ENCODE measurements around the gene DNAH11.
"Not testable (repeated sequence)": the region's sequence is repeated elsewhere in the genome, so short reads cannot be mapped to it uniquely, and the experiment has no call there.

DNAH11 gene

DNA sequence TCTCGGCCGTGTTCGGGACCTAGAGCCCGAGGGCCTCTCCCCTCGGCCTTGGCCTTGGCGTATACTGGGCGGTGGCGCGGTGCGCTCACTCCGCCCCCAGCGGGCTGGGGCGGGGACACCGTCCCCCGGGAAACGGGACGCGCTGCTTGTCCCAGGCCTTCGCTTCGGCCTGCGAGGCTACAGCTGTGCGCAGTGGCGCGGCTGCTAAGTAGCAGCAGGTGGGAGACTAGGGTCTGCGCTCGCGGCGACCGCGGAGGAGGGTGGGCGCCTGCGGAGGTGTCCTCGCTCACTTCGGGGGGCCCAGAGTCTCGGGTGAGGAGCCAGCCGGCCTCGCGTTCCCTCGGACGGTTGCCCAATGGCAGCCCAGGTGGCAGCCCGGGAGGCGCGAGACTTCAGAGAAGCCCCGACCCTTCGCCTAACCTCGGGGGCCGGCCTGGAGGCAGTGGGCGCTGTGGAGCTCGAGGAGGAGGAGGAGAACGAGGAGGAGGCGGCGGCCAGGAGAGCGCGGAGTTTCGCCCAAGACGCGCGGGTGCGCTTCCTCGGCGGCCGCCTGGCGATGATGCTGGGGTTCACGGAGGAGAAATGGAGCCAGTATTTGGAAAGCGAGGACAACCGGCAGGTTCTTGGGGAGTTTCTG lies at the start of gene DNAH11:
DNAH11 (plus strand) TSS at position 149 of the 637 bp plus-strand sequence; CDS start at position 356, 207 bp downstream.
- DNase-seq (ENCODE audit: low read depth): peak; percentile 10

- no peak for DNase-seq (ENCODE audit: low read depth)
These were observed 47.1 kb upstream of the DNAH11 start for GRCh38 chr7:21495731-21496130.

DNA sequence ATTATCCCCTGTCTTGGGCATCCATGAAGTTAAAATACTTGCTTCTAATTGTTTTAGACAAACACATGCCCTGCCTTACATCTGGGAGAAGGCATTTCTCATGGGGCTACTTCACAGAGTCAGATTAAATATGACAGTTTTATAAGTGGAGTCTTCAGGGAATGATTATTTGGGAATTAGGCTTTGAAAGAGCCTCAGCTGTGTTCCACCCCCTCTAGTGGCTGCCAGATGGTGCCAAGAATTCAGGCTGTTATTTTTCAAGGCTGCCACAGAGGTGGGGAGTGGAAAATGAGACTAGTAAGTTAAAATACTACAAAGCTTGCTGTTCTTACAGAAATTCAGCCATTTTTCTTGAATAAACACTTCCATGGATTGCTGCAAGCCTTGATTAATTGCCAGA lies 45.8 kb upstream of the DNAH11 start:
- DNase-seq (ENCODE audit: low read depth): peak; percentile 21

- DNase-seq (ENCODE audit: low read depth): no peak
These were observed 42.6 kb upstream of the DNAH11 start for GRCh38 chr7:21500117-21500832.

- DNase-seq (ENCODE audit: low read depth): no peak
These were observed 38.8 kb upstream of the DNAH11 start for GRCh38 chr7:21504021-21504420.

DNA sequence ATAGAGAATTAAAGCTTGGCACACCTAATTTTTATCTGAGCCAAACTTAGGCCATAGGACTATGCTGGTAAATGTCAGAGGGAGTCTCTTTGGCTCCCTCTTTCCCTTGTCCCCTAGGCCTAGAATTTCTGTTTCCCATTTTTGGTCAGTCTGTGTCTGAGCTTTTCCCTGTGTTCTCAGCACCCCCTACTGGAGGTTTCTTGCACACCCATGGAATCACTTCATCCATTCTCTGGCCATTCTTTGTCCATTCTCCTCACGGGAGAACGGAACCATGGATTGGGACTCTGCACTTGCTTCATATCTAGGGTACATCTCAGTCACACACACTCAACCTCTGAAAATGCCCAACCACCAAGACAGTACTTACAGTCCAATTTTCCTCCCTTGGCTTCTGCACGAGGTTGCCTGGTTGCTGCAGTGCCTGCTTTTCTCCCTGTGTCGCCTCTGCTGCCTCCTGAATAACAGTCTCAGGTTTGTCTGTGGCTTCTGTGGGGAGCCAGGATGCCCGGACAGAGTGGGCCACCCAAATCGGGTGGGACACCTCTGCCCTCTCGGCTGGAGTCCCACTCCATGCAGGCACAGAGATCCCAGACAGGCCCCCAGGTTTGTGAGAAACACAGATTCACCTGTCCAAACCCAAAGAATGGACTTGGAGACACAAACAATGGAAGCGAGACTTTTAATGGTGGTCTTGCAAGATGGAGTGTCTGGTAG lies 35.1 kb upstream of the DNAH11 start:
- peak; percentile 36 for DNase-seq (ENCODE audit: low read depth)

DNA sequence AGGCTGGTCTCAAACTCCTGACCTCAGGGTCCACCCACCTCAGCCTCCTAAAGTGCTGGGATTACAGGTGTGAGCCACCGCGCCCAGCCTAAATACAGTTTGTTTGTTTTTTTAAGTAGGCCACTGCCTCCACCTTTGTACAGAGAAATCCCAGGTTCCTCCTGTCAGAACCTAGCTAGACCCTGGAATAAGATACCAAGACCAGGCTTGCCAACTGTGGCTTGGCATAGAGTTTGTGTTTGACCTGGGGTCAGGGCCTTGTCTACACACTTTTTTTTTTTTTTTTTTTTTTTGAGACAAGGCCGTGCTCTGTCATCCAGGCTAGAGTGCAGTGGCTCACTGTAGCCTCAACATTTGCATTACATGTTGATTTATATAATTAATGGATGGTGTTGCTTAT lies 34.3 kb upstream of the DNAH11 start:
- no peak for DNase-seq (ENCODE audit: low read depth)

GRCh38 chr7:21514062-21514461 lies 28.8 kb upstream of the DNAH11 start:
- no peak for DNase-seq (ENCODE audit: low read depth)

- DNase-seq (ENCODE audit: low read depth): no peak
These were observed 18.2 kb upstream of the DNAH11 start for GRCh38 chr7:21524680-21525079.

DNA sequence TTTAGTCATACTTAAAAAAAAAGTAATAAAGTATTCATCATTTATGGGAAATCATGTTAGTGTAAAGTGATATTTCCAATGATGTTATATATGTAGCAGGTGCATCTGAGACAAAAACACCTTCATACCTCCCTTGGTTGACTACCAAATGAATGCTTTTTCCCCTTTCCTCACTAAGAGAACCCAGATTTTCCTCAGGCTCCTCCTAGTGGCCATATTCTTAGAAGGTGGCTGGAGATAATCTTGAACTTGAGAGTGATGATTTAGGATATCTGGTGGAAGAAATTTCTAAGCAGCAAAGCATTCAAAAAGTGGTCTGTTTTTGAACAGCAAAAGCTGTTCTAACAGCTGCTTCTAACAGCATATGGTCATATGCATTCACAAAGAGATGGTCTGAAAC lies 16.8 kb upstream of the DNAH11 start:
- no peak for DNase-seq (ENCODE audit: low read depth)

DNA sequence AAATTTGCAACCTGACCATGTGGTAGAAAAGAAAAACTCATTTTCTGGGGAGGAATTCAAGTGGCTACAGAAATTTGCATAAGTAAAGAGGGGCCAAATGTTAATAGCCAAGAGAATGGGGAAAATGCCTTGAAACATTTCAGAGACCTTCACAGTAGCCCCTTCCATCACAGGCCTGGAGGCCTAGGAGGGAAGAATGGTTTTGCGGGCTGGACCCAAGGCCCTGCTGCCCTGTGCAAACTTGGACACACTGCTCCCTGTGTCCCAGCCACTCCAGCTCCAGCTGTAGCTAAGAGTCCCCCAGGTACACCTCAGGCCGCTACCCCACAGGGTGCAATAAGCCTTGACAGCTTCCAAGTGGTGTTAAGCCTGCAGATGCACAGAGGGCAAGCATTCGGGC lies 16.4 kb upstream of the DNAH11 start:
- no peak for DNase-seq (ENCODE audit: low read depth)

DNA sequence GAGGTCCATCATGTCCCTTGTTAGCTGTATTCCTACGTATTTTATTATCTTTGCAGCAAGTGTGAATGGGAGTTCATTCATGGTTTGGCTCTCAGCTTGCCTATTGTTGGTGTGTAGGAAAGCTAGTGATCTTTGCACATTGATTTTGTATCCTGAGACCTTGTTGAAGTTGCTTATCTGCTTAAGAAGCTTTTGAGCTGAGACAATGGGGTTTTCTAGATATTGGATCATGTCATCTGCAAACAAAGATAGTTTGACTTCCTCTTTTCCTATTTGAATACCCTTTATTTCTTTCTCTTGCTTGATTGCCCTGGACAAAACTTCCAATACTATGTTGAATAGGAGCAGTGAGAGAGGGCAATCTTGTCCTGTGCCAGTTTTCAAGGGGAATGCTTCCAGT lies 10.4 kb upstream of the DNAH11 start:
- not testable (repeated sequence) for DNase-seq (ENCODE audit: low read depth)

DNA sequence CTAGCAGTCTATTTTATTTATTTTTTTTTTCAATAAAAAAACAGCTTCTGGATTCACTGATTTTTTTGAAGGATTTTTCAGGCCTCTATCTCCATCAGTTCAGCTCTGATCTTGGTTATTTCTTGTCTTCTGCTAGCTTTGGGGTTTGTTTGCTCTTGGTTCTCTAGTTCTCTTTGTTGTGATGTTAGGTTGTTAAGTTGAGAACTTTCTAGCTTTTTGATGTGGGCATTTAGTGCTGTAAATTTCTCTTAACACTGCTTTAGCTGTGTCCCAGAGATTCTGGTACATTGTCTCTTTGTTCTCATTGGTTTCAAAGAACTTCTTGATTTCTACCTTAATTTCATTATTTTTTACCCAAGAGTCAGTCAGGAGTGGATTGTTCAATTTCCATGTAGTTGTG lies 9.2 kb upstream of the DNAH11 start:
- not testable (repeated sequence) for DNase-seq (ENCODE audit: low read depth)

GRCh38 chr7:21536445-21537118 lies 6.3 kb upstream of the DNAH11 start:
- not testable (repeated sequence) for DNase-seq (ENCODE audit: low read depth)

DNA sequence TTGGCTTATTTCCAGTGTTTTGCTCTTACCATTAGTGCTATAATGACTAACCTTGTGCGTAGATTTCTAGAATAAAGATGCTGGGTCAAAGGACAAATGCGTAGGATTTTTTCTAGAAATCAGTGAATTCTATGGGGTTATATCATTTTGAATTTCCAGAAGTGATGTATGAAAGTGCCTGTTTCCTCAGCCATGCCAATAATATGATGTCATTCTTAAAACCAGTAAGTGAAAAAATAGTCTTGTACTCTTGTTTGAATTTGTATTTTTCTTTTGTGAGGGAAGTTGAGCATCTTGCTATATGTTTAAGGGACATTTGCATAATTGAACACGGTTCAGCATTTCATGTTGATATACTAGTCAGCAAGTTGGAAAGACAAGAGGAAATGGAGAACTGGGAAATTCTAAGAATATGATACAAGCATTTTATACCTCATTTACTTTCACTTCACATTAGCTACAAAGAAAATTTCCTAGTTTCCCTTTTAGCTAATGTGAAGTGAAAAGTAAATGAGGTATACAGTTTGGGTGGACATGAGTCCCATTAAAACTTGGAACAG lies 3.8 kb upstream of the DNAH11 start:
- DNase-seq (ENCODE audit: low read depth): no peak

DNA sequence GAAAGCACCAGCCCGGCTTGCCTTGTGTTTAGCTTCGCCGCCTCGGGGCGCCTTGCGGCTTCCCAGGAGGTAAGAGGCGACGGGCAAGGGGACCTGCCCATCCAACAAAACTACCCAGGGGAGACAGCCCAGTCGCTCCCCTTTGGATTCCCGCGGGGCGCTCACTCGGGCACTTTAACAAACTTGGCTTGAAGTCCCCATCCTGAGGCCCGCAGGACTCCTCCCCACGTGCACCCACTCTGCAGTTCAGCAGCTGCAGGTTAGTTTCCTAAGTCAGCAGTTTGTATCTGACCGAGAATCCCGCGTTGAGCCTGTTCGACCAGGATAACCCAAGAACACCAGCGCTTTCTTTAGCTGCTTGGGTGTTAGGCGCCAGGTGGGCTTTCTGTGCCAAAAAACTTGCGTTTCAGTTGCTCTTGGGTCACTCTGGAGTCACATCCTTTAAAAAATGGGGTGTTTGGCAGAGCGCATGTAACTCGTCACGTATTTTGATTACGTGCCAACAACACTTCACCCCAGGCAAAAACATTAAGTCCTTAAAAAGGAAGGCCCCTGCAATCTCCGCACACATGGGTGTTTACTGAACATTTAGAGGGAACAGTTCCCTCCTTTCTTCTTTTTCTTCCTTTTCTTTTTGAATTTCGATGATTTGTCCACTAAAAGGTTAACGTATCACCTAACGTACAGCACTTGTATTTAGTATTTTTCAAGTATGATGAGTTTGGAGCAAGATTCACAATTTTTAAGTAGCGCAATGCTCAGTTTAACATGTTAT lies 876 bp downstream of the DNAH11 start:
- no peak for DNase-seq (ENCODE audit: low read depth)

DNA sequence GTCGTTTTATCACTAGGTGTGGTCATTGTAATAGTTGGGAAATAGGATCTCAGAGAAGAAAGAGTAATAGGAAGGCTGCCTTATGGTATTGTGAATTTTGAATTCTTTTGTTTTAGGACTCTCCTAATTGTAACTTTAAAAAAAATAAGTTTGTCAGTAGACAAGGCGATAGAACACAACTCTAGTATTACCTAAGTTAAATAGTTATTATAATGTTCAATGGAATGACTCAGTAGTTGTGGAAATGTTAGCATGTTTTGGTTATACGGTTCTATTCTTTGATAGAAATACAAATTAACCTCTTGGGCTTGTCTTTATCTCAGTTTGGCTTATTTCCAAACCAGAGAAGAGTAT lies 1.4 kb downstream of the DNAH11 start:
- no peak for DNase-seq (ENCODE audit: low read depth)

DNA sequence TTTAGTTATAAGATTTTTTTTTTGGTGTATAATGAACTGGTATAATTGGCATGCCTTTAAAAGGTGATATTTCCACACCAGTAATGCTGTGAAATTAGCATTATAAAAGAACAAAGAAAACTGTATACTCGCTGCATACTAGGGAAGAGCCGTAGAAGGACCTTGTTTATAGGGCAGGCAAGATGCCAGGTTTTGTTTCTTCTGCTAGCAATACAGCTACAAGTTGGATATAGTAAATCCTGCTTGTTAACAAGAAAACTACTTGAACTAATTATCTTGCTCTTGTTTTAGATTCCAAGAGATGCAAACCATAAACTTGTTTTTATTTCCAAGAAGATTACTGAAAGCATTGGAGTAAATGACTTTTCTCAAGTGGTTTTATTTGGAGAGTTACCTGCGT lies 1.9 kb downstream of the DNAH11 start:
- no peak for DNase-seq (ENCODE audit: low read depth)

- no peak for DNase-seq (ENCODE audit: low read depth)
These were observed 4.7 kb downstream of the DNAH11 start for GRCh38 chr7:21547501-21547900.

GRCh38 chr7:21548491-21548890 lies 5.7 kb downstream of the DNAH11 start:
- no peak for DNase-seq (ENCODE audit: low read depth)

DNA sequence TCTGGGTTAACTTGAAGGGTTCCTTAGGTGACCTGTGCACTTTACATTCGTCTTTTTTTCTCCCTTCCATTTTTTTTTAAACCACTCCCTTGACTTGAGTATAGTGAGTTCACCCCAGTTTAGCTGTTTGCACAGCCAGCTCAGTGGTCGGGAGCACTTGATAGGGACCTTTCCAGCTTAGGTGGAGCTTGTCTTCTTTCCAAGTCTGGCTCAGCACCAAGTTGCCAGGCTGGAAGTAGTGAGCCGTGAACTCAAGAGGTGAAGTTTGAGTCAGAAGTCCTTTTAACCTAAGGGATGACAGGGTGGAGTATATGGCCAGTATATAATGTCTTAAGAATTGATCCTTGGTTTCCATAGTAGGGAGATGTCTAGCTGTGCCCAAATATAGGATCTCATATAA lies 7.2 kb downstream of the DNAH11 start:
- no peak for DNase-seq (ENCODE audit: low read depth)

All from amniotic epithelial cell (primary cell).